Fibroblast of the aortic adventitia (primary cell): Measurements from ENCODE around the gene CCDC192. TPM values are rescaled to one million over a fixed set of nuclear protein-coding genes. Genes with fewer than 3 reads are reported as not detected.
"Not testable (repeated sequence)": the region's sequence is repeated elsewhere in the genome, so short reads cannot be mapped to it uniquely, and the experiment has no call there.

Source experiments
- DNase-seq: peaks from one replicate; pipeline ENCODE4 v3.0.0-alpha.2; 2010; ENCODE audit warnings: low read depth
- H3K4me3 ChIP-seq: 2 replicates; pipeline ENCODE4 v1.5.1; 2011; ENCODE audit warnings: low read depth, mild to moderate bottlenecking, control low read depth, low read length, moderate library complexity
- CTCF ChIP-seq: IDR thresholded peaks from 2 replicates; pipeline ENCODE4 v1.5.1; 2011; ENCODE audit warnings: mild to moderate bottlenecking, low read length, control low read depth, inconsistent platforms; ENCODE audit not compliant: insufficient read depth
- total RNA-seq: library from RNA; depleted of rRNA; stranded (reverse); fragments of >200 nt; gene quantifications from 2 replicates; pipeline ENCODE4 v1.2.3, GENCODE V29; 2012; ENCODE audit warnings: low replicate concordance

CCDC192 gene
- total RNA-seq, 1 donor = not detected

GRCh38 chr5:127838661-127839060, 135.5 kb downstream of the CCDC192 start:
- no peak overlapping the region for H3K4me3 ChIP-seq
- TF ChIP-seq CTCF = no peak
- DNase-seq = no peak

GRCh38 chr5:127839072-127839471, 135.9 kb downstream of the CCDC192 start:
- no peak for DNase-seq
- H3K4me3 ChIP-seq = no peak overlapping the region
- no peak for TF ChIP-seq CTCF

- no peak overlapping the region for H3K4me3 ChIP-seq
- DNase-seq = no peak
- no peak for TF ChIP-seq CTCF
Observed at GRCh38 chr5:127839496-127840197, 136.5 kb downstream of the CCDC192 start.

GRCh38 chr5:127840198-127840524, 137.0 kb downstream of the CCDC192 start:
- DNase-seq = no peak
- H3K4me3 ChIP-seq = no peak overlapping the region
- no peak for TF ChIP-seq CTCF

GRCh38 chr5:127840809-127841208, 137.6 kb downstream of the CCDC192 start:
- DNase-seq = no peak
- TF ChIP-seq CTCF = no peak
- H3K4me3 ChIP-seq = no peak overlapping the region

GRCh38 chr5:127844581-127845021, 141.4 kb downstream of the CCDC192 start:
- no peak for DNase-seq
- no peak for TF ChIP-seq CTCF
- H3K4me3 ChIP-seq = no peak overlapping the region

GRCh38 chr5:127846884-127847283, 143.7 kb downstream of the CCDC192 start:
- no peak for DNase-seq
- TF ChIP-seq CTCF = no peak
- no peak overlapping the region for H3K4me3 ChIP-seq

- not testable (repeated sequence) for H3K4me3 ChIP-seq, DNase-seq
Observed at GRCh38 chr5:127847641-127848040, 144.4 kb downstream of the CCDC192 start.
